HuH-7 (cell line): ENCODE measurements around the gene SERINC1.
A peak's percentile ranks its signal among the peaks of the same experiment; 100 is the strongest.
"Not testable (repeated sequence)": the region's sequence is repeated elsewhere in the genome, so short reads cannot be mapped to it uniquely, and the experiment has no call there.

ENCODE experiments used
- DNase-seq: peaks from one replicate; pipeline ENCODE4 v3.0.0; 2011; ENCODE audit warnings: low spot score

Gene SERINC1

DNA sequence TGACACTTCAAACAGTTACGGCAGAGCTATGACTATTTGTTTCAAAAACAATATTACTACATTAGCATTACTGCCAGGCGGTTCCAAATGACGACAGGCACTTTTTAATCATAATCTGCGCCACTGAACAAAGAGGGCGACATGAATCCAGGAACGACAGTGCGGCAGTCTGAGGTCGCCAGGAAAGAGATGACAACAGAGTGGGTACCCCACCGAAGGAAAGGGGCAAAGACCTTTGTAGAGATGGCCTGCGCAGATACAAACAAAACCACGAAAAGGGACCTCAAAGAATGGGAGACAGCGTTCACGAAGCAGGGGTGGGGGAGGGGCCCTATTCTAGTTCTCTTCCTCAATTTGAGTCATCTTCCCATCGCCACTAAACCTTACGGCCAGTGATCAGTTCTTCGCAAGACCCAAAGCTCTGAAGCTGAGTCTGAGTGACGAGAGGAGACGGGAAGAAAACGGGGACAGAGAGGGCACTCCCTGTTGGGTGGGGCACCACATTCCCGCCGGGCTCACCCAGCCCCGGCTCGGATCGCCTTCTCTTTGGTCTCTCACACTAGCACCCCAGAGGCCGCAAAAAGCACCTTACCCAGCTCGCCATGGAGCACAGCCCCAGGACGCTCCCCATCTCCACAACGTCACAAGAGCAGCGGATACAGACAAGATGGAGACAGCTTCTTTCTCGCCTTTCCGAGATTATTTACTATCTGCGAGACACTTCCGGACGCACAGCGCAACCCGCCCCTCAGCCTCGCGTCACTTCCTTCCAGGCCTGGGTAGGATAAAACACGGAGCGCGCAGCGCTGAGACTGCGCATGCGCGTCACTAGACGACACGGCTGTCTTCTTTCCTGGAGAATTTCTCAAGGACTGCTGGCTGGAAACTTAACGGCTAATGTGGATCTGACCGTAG is at the start of gene SERINC1:
Gene SERINC1, minus strand, starts transcription at position 701 of the 915 bp plus-strand sequence. Its CDS starts 70 bp downstream, at position 631.
- DNase-seq, result peak; percentile 81

DNA sequence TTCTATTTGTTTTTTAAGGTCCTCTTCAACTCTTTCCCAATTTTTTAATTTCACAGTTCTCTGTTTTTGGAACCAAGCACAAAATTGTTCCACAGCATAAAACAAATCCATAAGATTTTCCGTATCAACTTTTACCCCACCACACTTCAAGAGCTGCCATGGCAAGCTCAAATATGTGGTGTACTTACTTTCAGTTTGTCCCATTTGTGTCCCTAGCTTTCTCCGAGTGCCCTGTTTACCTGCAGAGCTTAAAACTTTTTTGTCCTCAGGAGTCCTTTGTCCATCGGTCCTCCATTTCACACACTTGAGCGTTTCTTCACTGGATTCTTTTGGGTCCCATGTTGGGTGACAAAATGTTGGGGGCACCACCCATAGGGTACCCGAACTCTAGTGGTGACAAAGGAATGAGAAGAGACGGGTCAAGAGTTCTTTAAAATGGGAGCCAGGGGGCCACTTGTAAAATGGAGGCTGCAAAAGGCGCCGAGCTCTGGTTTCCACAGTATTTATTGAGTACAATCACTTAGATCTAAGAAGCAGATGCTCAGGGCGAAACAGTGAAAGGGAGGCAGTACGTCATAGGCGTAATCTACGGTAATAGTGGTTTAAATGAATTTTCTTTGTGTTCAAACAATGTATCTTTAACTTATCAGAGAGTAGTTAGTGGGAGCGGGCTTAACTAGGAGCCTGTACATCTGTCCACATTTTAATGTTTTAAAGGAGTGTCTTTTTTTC is 39.8 kb upstream of the SERINC1 start:
- no peak for DNase-seq

DNA sequence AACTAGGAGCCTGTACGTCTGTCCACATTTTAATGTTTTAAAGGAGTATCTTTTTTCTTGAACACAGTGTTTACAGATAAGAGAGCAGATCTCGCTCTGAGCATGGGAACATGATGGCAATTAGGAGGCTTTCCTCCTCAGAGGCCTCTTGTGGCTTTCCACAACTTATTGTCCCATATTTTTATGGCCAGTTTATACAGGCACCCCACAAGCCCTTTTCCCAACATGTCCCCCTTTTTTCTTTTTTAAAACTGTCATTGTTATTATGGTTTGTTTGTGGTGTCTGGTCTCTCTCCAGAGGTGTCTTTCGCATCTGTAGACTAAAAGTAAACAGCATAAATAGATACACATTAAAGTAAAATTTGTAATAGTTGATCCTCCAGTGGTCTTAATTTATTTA is 33.6 kb upstream of the SERINC1 start:
- not testable (repeated sequence) for DNase-seq

DNA sequence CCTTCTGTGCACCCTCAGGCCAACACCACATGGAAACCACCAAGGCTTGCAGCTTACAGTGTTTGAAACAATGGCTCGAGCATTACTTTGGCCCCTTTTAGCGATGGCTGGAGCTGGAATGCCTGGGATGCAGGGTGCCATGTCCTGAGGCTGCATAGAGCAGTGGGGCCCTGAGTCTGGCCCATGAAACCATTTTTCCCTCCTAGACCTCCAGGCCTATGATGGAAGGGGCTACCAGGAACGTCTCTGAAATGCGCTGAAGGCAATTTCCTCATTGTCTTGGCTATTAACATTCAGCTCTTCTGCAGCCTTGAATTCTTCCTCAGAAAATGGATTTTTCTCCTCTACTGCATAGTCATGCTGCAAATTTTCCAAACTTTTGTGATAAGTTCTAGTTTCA is 29.9 kb upstream of the SERINC1 start:
- DNase-seq, result no peak

DNA sequence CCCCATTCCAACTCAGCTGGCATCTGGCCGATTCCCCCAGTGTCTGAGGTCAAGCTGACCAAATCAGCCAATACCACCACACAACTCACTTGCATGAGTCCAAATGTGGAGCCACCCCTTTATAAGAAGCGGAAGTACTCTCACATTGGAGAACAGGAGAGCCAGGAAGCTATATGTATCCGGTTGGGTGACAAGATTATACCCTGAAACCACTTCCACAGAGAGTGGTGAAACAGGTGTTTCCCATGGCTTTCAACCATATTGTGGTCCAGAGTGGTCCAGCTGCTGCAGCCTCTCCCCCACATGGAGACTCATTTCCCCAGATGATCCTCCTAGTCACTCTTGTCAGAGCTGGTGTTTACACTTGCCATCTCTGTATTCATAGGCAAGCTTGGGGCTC is 24.0 kb upstream of the SERINC1 start:
- no peak for DNase-seq

DNA sequence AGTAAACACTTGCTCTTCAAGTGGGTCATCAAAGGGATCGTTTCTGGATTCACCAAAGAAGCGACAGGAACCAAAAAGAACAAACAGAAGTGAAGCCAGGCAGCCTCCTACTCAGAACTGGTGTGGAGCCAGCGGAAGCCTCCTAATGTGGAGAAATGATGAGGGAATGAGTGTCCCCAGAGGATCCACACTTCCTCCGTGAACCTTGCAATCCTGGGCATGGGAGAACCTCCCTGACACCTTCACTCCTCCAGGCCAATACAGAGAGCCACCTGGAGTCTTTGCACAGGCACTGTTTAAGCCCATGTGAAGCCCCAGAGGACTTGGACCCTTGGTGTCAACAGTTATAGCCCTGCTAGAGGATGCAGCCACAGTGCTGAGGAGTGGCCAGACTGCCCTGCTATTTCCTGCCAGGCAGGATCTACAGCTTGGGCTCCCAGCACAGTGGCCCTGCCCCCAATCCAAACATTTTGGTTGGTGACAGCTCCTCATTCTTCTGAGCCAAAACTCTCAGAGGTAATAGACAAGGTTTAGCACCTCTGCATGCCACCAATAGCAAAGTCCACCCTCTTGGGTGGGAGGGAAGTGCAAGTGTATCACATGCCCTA is 23.2 kb upstream of the SERINC1 start:
- DNase-seq, result no peak

DNA sequence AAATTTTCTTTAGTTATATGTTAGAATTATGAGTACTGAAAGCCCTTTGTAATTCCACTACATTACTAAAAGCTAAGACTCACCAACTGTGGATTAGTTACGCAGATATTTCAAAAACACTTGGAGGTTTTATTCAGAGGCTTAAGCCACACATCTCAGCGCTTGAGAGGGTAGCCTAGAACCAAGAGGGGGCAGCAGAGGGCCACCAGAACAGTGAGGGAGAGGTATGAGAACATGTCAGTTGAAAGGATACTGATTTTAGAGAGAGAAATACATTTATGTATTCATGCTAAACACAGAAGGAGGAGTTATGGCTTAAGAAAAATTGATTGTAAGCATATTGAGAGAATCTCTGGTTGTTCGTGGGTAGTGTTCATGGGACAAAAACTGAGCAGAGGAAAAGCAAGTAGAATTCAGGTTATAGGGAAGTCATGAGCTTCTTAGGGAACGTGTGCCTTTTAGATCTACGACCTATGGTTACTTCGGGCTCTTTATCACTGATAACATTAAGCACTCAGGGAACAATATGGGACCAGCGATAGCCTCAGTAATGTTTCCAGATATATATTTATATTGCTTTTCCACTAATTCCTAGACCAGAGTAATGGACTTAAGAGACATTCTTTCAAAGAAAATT is 20.4 kb upstream of the SERINC1 start:
- DNase-seq, result peak; percentile 56

DNA sequence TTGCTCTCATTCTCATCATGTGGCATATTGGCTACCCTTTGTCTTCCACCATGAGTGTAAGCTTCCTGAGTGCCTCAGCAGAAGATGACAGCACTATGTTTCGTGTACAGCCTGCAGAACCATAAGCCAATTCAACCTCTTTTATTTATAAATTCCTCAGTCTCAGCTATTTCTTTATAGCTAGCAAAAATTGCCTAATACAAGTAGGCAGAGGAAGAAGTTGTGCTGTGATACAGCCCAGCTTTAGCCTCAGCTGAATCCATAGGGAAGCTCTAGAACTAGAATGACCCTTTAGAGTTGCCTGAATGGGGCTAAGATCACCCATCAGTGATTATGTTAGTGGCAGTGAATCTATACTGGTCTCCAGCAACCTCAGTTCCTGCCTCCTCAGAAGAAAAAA is 19.0 kb upstream of the SERINC1 start:
- no peak for DNase-seq

DNA sequence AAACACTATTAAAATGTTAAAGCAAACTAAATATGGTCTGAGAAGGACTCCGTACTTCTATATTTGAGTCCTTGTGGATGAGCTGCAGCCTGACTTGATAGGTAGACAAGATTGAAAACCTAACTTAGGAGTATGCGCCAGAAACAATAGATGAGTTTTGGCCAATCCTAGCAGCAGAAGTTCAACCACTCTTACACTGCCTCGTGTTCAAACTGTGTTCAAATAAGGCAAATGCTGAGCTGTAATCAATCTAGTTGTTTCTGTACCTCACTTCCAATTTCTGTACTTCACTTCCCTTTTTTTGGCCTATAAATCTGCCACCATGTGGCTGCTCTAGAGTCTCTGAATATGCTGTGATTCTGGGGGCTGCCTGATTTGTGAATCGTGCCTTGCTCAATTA is 13.2 kb upstream of the SERINC1 start:
- DNase-seq, result no peak

DNA sequence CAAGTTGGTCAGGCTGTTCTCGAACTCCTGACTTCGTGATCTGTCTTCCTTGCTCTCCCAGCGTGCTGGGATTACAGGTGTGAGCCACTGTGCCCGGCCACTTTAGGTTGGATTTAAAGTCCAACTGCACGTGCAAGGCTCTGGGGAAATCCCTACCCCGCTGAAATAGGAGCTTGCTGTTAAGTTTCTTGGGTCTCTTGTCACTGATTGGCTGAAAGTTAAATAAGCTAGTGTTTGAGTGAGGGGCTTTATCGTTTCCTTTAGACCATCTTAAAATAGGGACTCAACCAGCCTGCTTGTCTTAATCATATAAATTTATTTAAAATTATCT is 11.1 kb upstream of the SERINC1 start:
- no peak for DNase-seq

DNA sequence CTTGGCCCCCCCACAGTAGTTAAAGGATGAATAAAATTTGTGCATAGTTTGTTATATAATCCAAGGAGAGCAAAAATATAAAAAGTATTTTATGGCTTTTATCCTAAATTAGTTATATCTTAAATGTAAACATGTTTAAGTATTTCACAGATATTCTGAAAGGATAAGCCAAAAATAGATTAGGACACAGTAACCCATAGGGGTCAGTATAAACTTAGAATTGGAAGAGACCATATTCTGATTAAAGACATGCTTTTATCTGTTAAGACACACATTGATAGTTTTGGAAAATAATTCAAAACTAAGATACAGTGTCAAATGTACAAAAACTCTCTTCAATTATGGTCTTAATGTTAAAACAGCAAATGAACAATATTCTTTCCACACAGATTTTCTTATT is 4.5 kb upstream of the SERINC1 start:
- DNase-seq, result peak; percentile 17

DNA sequence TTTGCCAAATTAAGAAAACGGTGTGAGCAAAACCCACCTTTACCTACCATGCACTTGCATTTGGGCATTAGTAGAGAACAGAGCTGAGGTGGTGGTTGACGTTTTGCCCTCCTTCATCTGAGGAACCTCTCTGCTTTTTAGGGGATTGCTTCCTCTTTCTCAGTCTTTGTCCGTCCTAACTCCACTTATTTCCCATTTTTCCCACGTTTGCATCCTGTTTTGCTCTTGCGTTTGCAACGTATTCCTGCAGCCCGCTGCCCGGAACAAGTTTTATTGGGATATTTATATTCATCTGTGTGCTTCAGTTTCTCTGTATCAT is 374 bp upstream of the SERINC1 start:
- DNase-seq, result no peak

DNA sequence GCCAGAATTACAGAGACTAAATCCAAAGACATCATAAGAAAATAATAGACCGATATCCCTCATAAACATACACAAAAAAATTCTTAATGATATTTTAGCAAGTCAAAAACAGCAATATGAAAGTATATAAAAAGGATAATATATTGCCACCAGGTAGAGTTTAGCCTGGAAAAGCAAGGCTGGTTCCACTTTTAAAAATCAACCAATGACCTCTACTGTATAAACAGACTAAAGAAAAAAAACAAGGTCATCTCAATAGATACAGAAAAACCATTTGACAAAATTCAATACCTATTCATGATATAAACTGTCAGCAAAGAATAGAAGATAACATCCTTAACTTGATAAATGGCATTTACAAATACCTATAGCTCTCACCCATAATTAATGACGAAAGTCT is 9.7 kb downstream of the SERINC1 start:
- DNase-seq, result no peak

DNA sequence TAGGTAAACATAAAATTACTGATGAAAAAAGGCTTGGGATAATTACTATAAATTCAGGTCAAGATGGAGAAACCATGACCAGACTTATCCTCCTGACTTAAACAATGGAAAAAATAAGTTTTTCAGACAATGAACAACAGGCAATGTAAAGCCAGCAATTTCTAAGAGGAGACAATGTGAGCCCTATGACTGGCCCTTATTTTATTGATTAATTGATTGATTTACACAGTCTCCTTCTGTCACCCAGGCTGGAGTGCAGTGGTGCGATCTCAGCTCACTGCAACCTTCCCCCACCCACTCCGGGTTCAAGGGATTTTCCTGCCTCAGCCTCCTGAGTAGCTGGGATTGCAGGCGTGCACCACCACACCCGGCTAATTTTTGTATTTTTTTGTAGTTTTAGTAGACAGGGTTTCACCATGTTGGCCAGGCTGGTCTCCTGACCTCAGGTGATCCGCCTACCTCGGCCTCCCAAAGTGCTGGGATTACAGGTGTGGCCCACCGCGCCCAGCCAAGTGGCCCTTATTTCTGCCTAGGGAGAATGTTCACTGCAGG is 11.7 kb downstream of the SERINC1 start:
- DNase-seq, result not testable (repeated sequence)

DNA sequence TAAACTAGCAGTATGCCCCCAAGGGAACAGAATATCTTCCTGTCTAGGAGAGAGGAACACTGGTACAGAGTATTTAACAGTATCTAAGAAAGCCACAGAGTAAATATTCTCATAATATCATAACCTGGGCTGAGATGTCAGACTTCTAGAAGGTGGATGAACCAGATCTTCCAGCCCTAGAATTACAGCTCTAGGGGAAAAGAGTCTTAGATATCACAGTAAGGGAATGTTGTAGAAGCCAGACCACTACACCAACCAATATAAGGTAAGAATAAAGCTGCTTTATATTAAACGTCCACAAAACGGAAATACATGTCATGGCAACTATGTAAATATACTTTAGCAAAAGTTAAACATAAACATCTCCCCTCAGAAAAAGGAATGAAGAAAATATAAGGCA is 12.4 kb downstream of the SERINC1 start:
- no peak for DNase-seq

DNA sequence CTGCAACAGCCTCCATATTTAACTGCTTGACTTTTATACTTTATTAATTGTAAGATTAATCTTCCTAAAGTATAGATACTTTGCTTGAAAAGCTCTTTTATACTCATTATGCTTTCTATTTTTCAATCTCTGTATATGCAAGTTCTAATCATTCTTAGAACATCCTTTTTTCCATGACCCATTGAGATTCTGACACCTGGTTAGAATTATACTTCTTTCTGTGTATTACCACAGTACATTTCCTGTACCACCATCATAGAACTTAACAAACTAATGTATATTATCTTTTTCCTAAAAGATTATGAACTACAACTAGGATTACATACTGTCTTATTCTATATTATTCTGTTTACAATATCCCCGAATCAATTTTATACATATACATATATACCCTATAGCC is 13.5 kb downstream of the SERINC1 start:
- no peak for DNase-seq

DNA sequence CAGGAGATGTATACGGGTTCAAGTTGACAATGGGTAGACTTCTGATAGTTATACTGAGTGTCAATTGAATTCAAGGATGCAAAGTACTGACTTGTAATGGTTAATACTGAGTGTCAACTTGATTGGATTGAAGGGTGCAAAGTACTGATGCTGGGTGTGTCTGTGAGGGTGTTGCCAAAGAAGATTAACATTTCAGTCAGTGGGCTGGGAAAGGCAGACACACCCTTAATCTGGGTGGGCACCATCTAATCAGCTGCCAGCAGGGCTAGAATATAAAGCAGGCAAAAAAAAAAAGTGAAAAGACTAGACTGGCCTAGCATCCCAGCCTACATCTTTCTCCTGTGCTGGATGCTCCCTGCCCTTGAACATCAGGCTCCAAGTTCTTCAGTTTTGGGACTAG is 16.5 kb downstream of the SERINC1 start:
- not testable (repeated sequence) for DNase-seq

DNA sequence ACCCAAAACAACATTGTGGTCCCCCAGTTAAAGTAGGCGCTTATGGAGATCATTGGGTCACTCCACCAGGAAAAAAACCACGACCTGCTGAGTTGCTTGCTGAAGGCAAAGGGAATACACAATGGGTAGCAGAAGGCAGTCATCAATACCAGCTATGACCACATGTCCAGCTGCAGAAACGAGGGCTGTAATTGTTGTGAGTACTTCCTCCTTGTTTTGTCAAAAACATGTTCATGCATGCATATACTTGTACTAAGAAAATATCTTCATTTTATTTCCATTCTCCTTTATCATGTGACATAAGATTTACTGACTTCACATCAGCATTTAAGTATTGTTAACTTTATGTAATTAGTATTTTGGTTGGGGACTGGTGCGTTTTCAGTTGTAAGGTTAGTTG is 16.9 kb downstream of the SERINC1 start:
- no peak for DNase-seq

DNA sequence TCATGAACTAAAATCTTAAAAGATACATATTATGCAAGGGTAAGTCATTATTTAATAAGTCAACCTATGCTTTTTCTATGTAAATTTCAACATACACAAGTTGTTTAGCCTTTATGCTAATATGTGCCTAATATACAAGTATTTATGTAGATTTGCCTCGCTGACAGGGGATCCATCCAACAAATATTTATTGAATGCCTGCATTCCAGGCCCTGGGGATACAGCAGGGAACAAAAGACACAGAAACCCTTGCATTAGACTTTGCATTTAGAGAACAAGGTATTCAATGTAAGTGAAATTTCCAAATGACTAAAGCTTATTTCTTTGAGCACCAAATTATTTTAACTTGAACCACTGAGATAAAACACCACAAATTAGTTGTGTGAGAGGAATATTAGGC is 19.1 kb downstream of the SERINC1 start:
- no peak for DNase-seq

DNA sequence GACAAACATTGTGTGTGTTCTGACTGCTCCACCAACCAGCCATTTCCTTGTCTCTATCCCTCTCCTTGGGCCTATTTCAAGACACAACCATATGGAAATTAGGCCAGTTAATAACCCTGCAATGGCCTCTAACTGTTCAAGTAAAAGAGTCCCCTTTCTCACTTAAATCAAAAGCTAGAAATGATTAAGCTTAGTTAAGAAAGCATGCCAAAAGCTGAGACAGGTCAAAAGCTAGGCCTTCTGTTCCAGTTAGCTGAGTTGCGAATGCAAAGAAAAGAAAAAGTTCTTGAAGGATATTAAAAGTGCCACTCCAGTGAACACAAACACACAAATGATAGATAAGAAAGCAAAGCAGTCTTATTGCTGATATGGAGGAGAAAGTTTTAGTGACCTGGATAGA is 22.5 kb downstream of the SERINC1 start:
- DNase-seq, result no peak

DNA sequence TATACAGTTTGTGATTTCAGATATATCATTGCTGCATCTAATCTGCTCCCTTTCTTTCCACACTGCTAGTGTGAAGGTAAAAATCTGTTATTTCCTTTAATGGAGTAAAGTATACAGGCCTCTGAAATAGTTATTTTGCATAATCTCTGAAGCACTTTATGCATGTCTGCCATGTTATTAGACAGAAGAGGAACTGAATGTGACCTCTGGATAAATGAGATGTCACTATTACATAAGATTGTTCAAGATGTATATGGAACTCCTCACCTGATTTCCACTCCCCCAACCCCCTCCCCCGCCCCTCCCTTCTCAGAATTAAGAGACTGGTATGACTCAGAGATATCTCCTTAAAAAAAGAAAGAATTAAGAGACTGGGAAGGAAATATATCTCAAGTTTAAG is 26.3 kb downstream of the SERINC1 start:
- no peak for DNase-seq

DNA sequence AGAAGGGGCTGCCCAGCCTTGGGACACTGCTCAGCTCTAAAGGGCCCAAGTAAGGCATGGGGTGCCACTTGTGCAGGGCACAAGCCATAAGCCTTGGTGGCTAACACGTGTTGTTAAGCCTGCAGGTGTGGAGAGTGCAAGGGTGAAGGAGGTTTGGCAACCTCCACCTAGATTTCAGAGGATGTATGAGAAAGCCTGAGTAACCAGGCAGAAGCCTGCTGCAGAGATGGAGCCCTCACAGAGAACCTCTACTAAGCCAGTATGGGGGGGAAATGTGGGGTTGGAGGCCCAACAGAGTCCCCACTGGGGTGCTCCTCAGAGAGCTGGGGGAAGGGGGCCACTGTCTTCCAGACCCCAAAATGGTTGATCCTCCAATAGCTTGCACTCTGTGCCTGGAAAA is 32.6 kb downstream of the SERINC1 start:
- no peak for DNase-seq
